Gastrocnemius medialis (tissue), 4 donors: ENCODE results near the gene EFCAB9. TPM values are rescaled to one million over a fixed set of nuclear protein-coding genes. Genes with fewer than 3 reads are reported as not detected.
"Not testable (repeated sequence)": the region's sequence is repeated elsewhere in the genome, so short reads cannot be mapped to it uniquely, and the experiment has no call there.

Source experiments
- ATAC-seq, 2 donors: fragments of 150-250 bp; one replicate each; pipeline ENCODE4 v1.9.1; 2016
- DNase-seq, 2 donors: peaks; one replicate each; pipeline ENCODE4 v3.0.0-alpha.2; 2019
- H3K27ac ChIP-seq, 4 donors: fragments of 200-600 bp; sonication (generic); 1 replicate in 1 of 4; 2 replicates in 3 of 4; pipeline ENCODE4 v1.5.1; 2016 to 2018; ENCODE audit warnings: mild to moderate bottlenecking in 2 of 4, moderate library complexity in 1 of 4
- H3K27me3 ChIP-seq, 3 donors: fragments of 200-600 bp; sonication (generic) in 2 of 3; 1 replicate in 1 of 3; 2 replicates in 2 of 3; pipeline versions ENCODE4 v1.5.1 to v1.6.0; 2016 to 2019; ENCODE audit warnings: mild to moderate bottlenecking in 1 of 3, moderate library complexity in 1 of 3
- H3K36me3 ChIP-seq, 2 donors: fragments of 200-600 bp; sonication (generic) in 1 of 2; one replicate each; pipeline ENCODE4 v1.5.1; 2017 to 2018
- H3K4me1 ChIP-seq, 2 donors: fragments of 200-600 bp; sonication (generic) in 1 of 2; one replicate each; pipeline ENCODE4 v1.5.1; 2016 to 2017; ENCODE audit warnings: mild to moderate bottlenecking in 2 of 2
- H3K4me3 ChIP-seq, 4 donors: fragments of 200-600 bp; sonication (generic) in 3 of 4; 1 replicate in 1 of 4; 2 replicates in 3 of 4; pipeline ENCODE4 v1.5.1; 2016 to 2019; ENCODE audit warnings: mild to moderate bottlenecking in 2 of 4
- H3K9me3 ChIP-seq, 3 donors: fragments of 200-600 bp; sonication (generic) in 2 of 3; 1 replicate in 1 of 3; 2 replicates in 2 of 3; pipeline ENCODE4 v1.5.1; 2016 to 2019
- CTCF ChIP-seq, 5 experiments: fragments of 450-650 bp in 3 of 5; fragments of 200-600 bp in 2 of 5; sonication (generic) in 2 of 5; IDR thresholded peaks in 4 of 5; conservative IDR thresholded peaks in 1 of 5; 1 replicate in 4 of 5; 2 replicates in 1 of 5; pipeline ENCODE4 v1.5.1; 2016 to 2019; ENCODE audit warnings: antibody characterized with exemption in 5 of 5, mild to moderate bottlenecking in 3 of 5, moderate library complexity in 3 of 5
- POLR2A ChIP-seq, 2 donors: fragments of 450-650 bp; IDR thresholded peaks; one replicate each; pipeline ENCODE4 v1.6.1; 2017; ENCODE audit warnings: antibody characterized with exemption in 2 of 2, mild to moderate bottlenecking in 2 of 2, moderate library complexity in 2 of 2
- in situ Hi-C, 4 donors: fragments of 200-750 bp; cut with MboI; loops; one replicate each; pipeline versions ENCODE4 v1.15.0 to v1.8.0; 2017; ENCODE audit warnings: low sequenced_read_pairs in 4 of 4
- intact Hi-C: fragments of 100-400 bp; cut with DNase I; formaldehyde crosslinking; loops from one replicate; pipeline ENCODE4 v1.15.1; 2023; ENCODE audit warnings: low total_unique reads
- total RNA-seq, 4 donors: library from RNA; depleted of rRNA; stranded (reverse); fragments of >200 nt; gene quantifications; one replicate each; pipeline versions ENCODE4 v1.1.0 to v1.2.3, GENCODE V29; 2016

EFCAB9 gene
- total RNA-seq, 4 donors from 2014 or later, result not detected

- in situ Hi-C loops (no loop called here), intact Hi-C loops (no loop called here)
- no peak overlapping the region for H3K4me3 ChIP-seq
- no peaks in the 10 kb centered on the region for H3K27me3 ChIP-seq
- DNase-seq (no peak), ATAC-seq (no peak)
- no peak overlapping the region for H3K27ac ChIP-seq
- H3K4me1 ChIP-seq, result no peaks in the 10 kb centered on the region
- no peaks in the 10 kb centered on the region for H3K36me3 ChIP-seq
- no peaks in the 10 kb centered on the region for H3K9me3 ChIP-seq
- TF ChIP-seq CTCF (IDR thresholded peaks at IDR 0.05 in 4 of 5, conservative IDR thresholded peaks at IDR 0.05 in 1 of 5) (no peak), POLR2A (IDR thresholded peaks at IDR 0.05) (no peak)
These were observed 47.3 kb upstream of the EFCAB9 start for GRCh38 chr5:172146748-172147092.

GRCh38 chr5:172147857-172148256 is 46.1 kb upstream of the EFCAB9 start:
- DNase-seq, result no peak
- intact Hi-C loops, result no loop called here
- in situ Hi-C loops, result no loop called here
- ATAC-seq, result no peak
- Histone ChIP-seq H3K4me3 (no peak overlapping the region), H3K9me3 (no peaks in the 10 kb centered on the region), H3K4me1 (no peaks in the 10 kb centered on the region), H3K36me3 (no peaks in the 10 kb centered on the region), H3K27ac (no peak overlapping the region), H3K27me3 (no peaks in the 10 kb centered on the region)
- no peak for TF ChIP-seq CTCF (IDR thresholded peaks at IDR 0.05 in 4 of 5, conservative IDR thresholded peaks at IDR 0.05 in 1 of 5)
- no peak for TF ChIP-seq POLR2A (IDR thresholded peaks at IDR 0.05)

- Histone ChIP-seq H3K4me3 (no peak overlapping the region), H3K9me3 (no peaks in the 10 kb centered on the region), H3K4me1 (no peaks in the 10 kb centered on the region), H3K27ac (no peak overlapping the region), H3K27me3 (no peaks in the 10 kb centered on the region), H3K36me3 (no peaks in the 10 kb centered on the region)
- intact Hi-C loops (no loop called here), in situ Hi-C loops (no loop called here)
- DNase-seq, result no peak
- no peak for ATAC-seq
- TF ChIP-seq POLR2A (IDR thresholded peaks at IDR 0.05) (no peak), CTCF (IDR thresholded peaks at IDR 0.05 in 4 of 5, conservative IDR thresholded peaks at IDR 0.05 in 1 of 5) (no peak)
These were observed 45.6 kb upstream of the EFCAB9 start for GRCh38 chr5:172148381-172148780.

GRCh38 chr5:172149073-172149472 is 44.9 kb upstream of the EFCAB9 start:
- Histone ChIP-seq H3K4me3 (no peak overlapping the region), H3K4me1 (no peaks in the 10 kb centered on the region), H3K9me3 (no peaks in the 10 kb centered on the region), H3K27ac (no peak overlapping the region), H3K36me3 (no peaks in the 10 kb centered on the region), H3K27me3 (no peaks in the 10 kb centered on the region)
- DNase-seq (no peak), ATAC-seq (no peak)
- TF ChIP-seq POLR2A (IDR thresholded peaks at IDR 0.05) (no peak), CTCF (IDR thresholded peaks at IDR 0.05 in 4 of 5, conservative IDR thresholded peaks at IDR 0.05 in 1 of 5) (no peak)
- in situ Hi-C loops, result no loop called here
- intact Hi-C loops, result no loop called here

- ATAC-seq, intact Hi-C loops, DNase-seq, H3K4me3 ChIP-seq, H3K9me3 ChIP-seq, H3K27me3 ChIP-seq, H3K4me1 ChIP-seq, H3K27ac ChIP-seq, in situ Hi-C loops, H3K36me3 ChIP-seq: not testable (repeated sequence)
These were observed 44.5 kb upstream of the EFCAB9 start for GRCh38 chr5:172149481-172149880.
